ENCODE measurements around the gene ADD2.
"Not testable (repeated sequence)": the region's sequence is repeated elsewhere in the genome, so short reads cannot be mapped to it uniquely, and the experiment has no call there.

The ADD2 gene

GRCh38 chr2:70664525-70664924, 103.5 kb downstream of the ADD2 start:
- DNase-seq: peak; percentile 13

- no peak for DNase-seq
Measured at GRCh38 chr2:70663411-70663810, 104.6 kb downstream of the ADD2 start.

- no peak for DNase-seq
Measured at GRCh38 chr2:70659551-70659950, 108.4 kb downstream of the ADD2 start.

GRCh38 chr2:70658476-70658875, 109.5 kb downstream of the ADD2 start:
- DNase-seq: no peak

DNA sequence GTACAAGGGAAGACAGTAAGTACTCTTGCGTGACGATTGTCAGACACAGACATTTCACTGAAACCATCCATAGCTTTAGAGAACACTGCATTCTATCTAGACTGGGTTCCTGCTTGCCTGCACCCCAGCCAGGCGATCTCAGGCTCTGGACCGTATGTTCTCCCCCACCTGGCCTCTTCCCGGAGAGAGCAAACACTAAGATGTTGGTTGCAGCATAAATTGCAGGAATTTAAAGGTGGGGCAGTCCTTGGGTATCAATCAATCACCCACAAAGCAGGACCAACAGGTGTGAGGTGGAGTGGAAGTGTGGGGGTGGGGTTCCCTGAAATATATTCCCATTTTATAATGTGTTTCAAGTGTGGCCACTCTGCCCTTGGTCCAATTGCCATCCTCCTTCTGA, 110.8 kb downstream of the ADD2 start:
- no peak for DNase-seq

DNA sequence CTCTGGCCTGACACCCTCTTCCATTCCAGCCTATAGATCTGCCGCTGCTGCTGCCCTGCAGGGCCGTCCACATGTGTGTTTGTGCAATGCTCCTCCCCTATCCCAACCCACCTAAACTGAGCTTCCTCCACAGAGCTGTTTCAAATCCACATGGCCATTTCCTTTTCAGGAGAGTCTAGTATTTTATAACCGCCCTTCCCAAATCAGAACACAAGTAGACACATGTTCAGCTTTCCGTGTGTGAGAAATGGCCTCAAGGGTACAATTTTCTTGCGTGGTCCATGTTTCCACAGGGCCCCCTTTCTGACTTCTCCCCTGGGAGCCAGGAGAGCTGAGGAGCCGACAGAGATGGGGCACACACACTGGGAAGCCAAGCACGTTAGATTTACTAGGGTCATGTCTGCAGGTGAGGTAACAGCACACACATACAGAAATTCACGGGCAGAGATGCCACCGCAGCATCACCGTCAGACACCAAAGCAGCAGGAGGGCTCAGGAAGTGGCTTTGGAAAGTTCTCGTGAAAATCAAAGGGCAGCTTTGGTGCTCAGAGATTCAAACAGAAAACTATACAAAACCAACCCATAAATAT, 111.5 kb downstream of the ADD2 start:
- peak; percentile 31 for DNase-seq

DNA sequence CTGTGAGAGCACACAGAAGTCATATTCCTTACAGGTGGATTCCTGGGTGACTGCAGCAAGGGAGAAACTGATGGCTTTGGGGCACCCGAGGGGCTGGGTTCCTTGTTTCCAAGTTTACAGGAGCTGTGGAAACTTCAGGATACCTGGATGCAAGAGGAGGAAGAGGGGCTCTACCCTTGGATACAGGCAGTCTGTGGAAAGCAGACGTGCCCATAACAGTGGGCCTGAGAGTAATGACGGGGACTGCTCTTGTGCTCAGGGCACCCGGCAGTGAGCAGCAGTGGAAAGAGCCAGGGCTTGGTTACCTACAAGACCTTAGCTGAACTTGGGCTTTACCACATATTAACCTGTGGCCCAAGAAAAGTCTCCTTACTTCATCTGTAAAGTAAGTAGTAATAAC, 112.2 kb downstream of the ADD2 start:
- no peak for DNase-seq

DNA sequence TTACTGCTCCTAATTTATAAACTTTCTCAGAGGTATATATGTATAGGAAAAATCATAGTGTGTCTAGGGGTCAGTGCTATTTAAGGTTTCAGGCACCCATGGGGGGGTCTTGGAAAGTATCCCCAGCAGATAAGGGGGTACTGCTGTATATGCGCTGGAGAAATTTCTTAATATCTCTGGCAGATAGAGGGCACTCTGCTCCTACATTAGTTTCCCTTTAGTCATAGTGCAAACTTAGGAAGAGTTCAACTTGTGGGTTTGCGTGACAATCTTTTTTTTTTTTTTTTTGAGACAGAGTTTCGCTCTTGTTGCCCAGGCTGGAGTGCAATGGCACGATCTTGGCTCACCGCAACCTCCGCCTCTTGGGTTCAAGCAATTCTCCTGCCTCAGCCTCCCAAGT, 112.8 kb downstream of the ADD2 start:
- not testable (repeated sequence) for DNase-seq

DNA sequence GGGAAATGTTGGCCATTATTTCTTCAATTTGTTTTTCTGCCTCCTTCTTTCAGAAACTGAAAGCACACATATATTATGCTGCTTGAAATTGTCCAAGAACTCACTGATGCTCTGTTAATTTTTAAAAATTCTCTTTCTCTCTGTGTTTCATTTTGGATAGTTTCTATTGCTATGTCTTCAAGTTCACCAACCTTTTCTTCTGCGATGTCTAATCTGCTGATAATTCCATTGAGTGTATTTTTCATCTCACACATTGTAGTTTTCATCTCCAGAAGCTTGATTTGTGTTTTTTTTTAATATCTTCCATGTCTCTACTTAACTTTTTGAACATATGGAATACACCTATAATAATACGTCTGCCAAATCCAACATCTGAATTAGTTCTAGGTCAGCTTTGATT, 116.3 kb downstream of the ADD2 start:
- DNase-seq: no peak

GRCh38 chr2:70651014-70651413, 117.0 kb downstream of the ADD2 start:
- DNase-seq: no peak

DNA sequence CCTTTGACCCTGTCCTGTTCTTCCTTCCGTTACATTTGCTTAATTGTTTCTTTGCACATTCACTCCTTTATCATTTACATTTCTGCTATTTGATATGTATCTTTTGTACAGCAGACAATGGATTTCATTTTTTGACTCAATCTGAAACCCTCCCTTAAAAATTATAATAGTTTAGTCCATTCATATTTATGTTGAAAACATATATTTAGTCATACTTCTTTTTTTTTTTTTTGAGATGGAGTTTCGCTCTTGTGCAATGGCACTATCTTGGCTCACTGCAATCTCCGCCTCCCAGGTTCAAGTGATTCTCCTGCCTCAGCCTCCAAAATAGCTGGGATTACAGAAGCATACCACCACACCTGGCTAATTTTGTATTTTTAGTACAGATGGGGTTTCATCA, 119.0 kb downstream of the ADD2 start:
- DNase-seq: no peak

GRCh38 chr2:70647873-70648481, 120.0 kb downstream of the ADD2 start:
- DNase-seq: peak; percentile 84

- DNase-seq: no peak
Measured at GRCh38 chr2:70646420-70646818, 121.6 kb downstream of the ADD2 start.

GRCh38 chr2:70645733-70646419, 122.1 kb downstream of the ADD2 start:
- no peak for DNase-seq

DNA sequence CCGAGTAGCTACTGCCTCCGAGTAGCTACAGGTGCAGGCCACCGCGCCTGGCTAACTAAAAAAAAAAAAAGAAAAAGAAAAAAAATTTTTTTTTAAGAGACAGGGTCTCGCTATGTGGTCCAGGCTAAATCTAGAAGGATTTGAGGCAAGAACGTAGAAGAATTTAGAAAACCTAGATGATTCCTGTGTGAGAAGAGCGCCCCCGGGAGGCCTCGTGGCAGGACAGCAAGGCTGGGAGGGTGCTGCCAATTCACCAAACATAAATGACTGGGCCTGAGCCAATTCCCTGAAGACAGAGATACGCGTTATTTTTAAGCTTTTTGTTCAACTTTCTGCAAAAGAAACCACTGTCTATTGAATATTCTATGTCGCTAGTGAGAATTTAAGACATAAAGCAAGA, 124.3 kb downstream of the ADD2 start:
- peak; percentile 62 for DNase-seq

DNA sequence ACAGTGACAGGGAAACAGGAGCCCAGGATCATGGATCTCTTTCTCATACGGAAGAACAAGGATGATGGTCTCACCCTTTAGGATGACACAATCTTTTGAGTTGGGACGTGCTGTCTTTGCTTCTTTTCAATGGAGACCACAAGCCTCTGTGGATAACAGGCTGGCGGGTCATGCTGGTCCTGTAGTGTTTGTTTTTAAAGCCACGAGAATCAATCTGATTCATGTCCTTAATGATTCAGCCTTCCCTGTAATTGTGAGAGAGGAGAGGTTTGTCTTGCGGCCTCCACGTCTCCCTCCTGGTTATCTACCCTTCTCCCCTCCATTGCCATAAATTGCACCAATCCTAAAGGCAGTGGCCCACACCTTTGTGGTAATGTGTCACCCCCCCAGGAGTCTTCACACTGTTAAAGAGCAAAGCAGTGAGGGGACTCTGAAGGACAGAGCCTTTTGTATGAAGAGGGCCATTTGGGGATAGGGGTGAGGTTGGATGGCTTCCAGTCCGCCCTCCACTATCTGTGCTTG, 126.7 kb downstream of the ADD2 start:
- DNase-seq: peak; percentile 23

GRCh38 chr2:70639841-70640436, 128.1 kb downstream of the ADD2 start:
- no peak for DNase-seq

- no peak for DNase-seq
Measured at GRCh38 chr2:70638561-70638960, 129.4 kb downstream of the ADD2 start.

DNA sequence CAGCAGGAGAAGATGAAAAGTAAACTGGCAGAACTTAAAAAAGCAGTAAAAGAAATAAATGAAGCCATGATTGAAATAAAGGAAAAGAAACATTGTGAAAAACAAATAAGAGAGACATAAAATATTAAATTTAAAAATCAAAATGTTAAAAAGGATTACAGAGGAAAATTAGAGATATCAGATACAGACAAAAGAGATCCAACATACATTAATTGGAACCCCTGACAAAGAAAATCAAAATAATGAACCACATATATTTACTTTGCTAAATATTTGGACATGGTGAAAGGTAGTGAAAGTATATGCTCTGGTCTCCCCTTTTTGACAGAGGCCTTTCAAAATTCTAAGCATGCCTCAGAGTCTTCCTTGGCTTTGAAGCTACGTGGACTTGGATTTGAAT, 134.5 kb downstream of the ADD2 start:
- no peak for DNase-seq

- DNase-seq: no peak
Measured at GRCh38 chr2:70632966-70633365, 135.0 kb downstream of the ADD2 start.

- DNase-seq: no peak
Measured at GRCh38 chr2:70632388-70632787, 135.6 kb downstream of the ADD2 start.

DNA sequence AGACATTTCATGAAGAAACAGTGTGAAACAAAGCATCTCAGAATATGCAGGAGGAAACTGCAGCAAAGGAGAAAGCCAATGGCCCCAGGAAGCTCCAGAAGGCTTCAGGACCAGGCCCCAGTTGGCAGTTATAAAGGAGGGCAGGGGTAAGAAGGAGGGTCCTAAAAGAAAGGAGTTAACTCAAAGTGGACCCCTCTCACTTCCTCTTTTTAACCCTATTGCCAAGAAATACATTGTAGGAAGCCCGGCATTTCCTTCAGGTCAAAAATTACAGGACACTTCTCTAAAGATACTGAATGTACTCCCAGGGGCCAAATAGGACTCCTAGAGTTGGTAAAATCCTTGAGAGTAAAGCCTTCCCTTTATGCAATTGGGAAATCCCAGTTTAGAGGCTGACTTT, 137.2 kb downstream of the ADD2 start:
- no peak for DNase-seq

DNA sequence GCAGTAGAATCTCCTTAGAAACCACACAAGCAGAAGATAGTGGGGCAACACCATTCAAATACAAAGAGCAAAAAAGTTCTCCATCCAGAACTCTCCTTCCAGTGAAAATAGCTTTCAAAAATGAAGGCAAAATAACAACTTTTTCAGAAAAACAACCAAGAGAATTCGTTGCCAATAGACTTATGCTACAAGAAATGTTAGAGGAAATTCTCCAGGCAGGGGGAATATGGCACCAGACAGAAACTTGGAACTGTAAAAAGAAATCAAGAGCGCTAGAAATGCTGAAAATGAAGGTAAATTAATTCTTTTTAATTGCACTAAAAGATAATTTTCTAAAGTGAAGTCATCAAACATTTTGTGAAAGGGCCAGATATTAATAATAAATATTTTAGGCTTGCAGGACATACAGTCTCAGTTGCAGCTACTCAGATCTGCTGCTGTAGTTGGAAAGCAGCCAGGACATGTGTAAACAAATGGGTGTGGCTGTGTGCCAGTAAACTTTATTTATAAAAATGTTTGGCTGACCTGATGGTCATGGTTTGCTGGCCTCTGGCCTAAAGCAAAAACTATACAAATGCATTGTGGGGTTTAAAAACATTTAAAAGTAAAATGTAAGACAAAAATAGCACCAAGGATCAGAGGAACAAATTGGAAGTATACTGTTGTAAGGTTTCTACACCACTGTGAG, 140.6 kb downstream of the ADD2 start:
- no peak for DNase-seq

Measured in activated CD4-positive, alpha-beta T cell treated with anti-CD3 and anti-CD28 coated beads for 48 hours (primary cell).